HG02571 (cell line): ENCODE data around the gene SERPINB6.
"Not testable (repeated sequence)": the region's sequence is repeated elsewhere in the genome, so short reads cannot be mapped to it uniquely, and the experiment has no call there.

ENCODE experiments used
- ATAC-seq: cut with Tn5 transposase; IDR thresholded peaks from one replicate; pipeline ENCODE4 v1.9.1; 2021; ENCODE audit warnings: mild to moderate bottlenecking, moderate library complexity; ENCODE audit not compliant: unreplicated experiment

SERPINB6 gene

GRCh38 chr6:2959909-2960719 is 11.3 kb downstream of the SERPINB6 start:
- no peak for ATAC-seq

GRCh38 chr6:2958776-2959175 is 12.6 kb downstream of the SERPINB6 start:
- ATAC-seq, result no peak

- no peak for ATAC-seq
Measured at GRCh38 chr6:2958331-2958711, 13.0 kb downstream of the SERPINB6 start.

GRCh38 chr6:2957696-2958330 is 13.6 kb downstream of the SERPINB6 start:
- no peak for ATAC-seq

GRCh38 chr6:2956930-2957685 is 14.3 kb downstream of the SERPINB6 start:
- no peak for ATAC-seq

- no peak for ATAC-seq
Measured at GRCh38 chr6:2953098-2953497, 18.3 kb downstream of the SERPINB6 start.

GRCh38 chr6:2952557-2953095 is 18.7 kb downstream of the SERPINB6 start:
- ATAC-seq, result no peak

GRCh38 chr6:2951728-2952127 is 19.6 kb downstream of the SERPINB6 start:
- no peak for ATAC-seq

GRCh38 chr6:2950713-2951112 is 20.7 kb downstream of the SERPINB6 start:
- no peak for ATAC-seq

- no peak for ATAC-seq
Measured at GRCh38 chr6:2949536-2950083, 21.8 kb downstream of the SERPINB6 start.

- no peak for ATAC-seq
Measured at GRCh38 chr6:2949121-2949520, 22.2 kb downstream of the SERPINB6 start.

- ATAC-seq, result no peak
Measured at GRCh38 chr6:2948228-2949025, 22.9 kb downstream of the SERPINB6 start.

GRCh38 chr6:2947445-2947844 is 23.9 kb downstream of the SERPINB6 start:
- ATAC-seq, result no peak

GRCh38 chr6:2945153-2945452 is 26.3 kb downstream of the SERPINB6 start:
- no peak for ATAC-seq

GRCh38 chr6:2944405-2945152 is 26.8 kb downstream of the SERPINB6 start:
- no peak for ATAC-seq

- no peak for ATAC-seq
Measured at GRCh38 chr6:2943564-2943955, 27.8 kb downstream of the SERPINB6 start.

- ATAC-seq, result no peak
Measured at GRCh38 chr6:2942914-2943563, 28.3 kb downstream of the SERPINB6 start.

- not testable (repeated sequence) for ATAC-seq
Measured at GRCh38 chr6:2942116-2942515, 29.3 kb downstream of the SERPINB6 start.

- no peak for ATAC-seq
Measured at GRCh38 chr6:2940851-2941250, 30.5 kb downstream of the SERPINB6 start.
